ENCODE data around the gene LRP3. TPM values are rescaled to one million over a fixed set of nuclear protein-coding genes. Genes with fewer than 3 reads are reported as not detected.

Gene LRP3
- total RNA-seq, 1 experiment from 2014 or later = 29.0 TPM

DNA sequence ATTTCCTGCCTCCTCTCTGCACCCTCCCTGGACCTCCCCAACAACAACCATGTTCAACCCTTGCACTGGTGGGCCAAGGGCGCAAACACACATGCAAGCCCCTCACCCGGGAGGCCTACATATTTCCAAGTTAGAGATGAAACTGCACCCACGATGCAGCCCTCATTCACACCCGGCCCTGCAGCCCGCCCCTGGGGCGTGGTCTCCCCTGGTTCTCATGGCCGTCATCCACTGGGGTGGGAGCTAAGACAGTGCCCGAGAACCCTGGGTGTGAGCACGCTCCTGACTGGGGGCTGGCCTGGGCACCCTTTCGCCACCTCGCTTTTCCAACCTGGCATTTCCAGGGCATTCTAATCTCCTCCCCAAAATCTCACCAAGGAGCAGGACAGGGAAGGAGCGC, 38.5 kb downstream of the LRP3 start:
- CTCF ChIA-PET = no interaction called here
- H3K27me3 ChIP-seq (ENCODE audit: insufficient read depth, low read length) = no peaks in the 10 kb centered on the region

DNA sequence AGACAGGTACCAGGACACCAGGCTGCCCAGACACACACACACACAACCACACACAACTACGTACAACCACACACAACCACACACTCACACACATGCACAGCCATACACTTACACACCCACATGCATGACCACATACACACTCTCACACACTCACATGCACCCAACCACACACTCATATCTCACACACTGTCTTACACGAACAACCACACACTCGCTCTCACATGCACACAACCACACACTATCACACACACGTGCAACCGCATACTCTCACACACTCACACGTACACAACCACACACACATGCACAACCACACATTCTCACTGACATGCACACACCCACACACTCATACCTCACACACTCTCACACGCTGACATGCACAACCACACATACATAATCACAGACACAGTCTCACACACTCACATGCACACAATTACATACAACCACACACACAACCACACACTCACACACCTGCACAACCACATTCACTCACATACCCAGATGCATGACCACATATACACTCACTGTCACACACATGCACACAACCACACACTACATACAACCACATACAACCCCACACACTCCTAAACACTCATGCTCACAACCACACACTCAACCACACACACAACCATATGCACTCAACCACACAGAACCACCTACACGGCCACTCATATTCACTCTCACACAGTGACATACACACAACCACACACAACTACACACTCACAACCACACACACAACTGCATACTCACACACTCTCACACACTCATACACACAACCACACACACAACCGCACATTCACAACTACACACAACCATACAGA, 39.1 kb downstream of the LRP3 start:
- no peak overlapping the region for H3K4me3 ChIP-seq (replicated peaks in 1 of 2; ENCODE audit: low read depth in 1 of 2, low read length in 2 of 2)
- H3K9me3 ChIP-seq (ENCODE audit: control insufficient read depth in 1 of 2, insufficient read depth in 1 of 2, low read depth in 1 of 2, low read length in 2 of 2) = no peaks in the 10 kb centered on the region; a peak in 1 of 4 replicates
- no peak overlapping the region for H3K4me2 ChIP-seq (ENCODE audit: low read length)
- no peak overlapping the region for H2AFZ ChIP-seq (ENCODE audit: low read depth, low read length, poor library complexity, severe bottlenecking)
- ATAC-seq = no peak
- no peaks in the 10 kb centered on the region for H3K36me3 ChIP-seq (ENCODE audit: control insufficient read depth in 1 of 2, insufficient read depth in 2 of 2, low read length in 2 of 2)
- RAD21 ChIA-PET (ENCODE audit: low non-redundant PET in 1 of 2, low total read pairs in 2 of 2, uncharacterized antibody in 2 of 2, unreplicated experiment in 2 of 2) = no interaction called here
- no peaks in the 10 kb centered on the region for H3K79me2 ChIP-seq (ENCODE audit: insufficient read depth, low read length)
- intact Hi-C loops (cut with micrococcal nuclease) = no loop called here
- POLR2A ChIA-PET = no interaction called here
- H4K20me1 ChIP-seq (ENCODE audit: insufficient read depth) = no peaks in the 10 kb centered on the region
- CTCF ChIA-PET = no interaction called here
- H3K9ac ChIP-seq (ENCODE audit: low read length) = no peak overlapping the region
- TF ChIP-seq, protein P1, sequence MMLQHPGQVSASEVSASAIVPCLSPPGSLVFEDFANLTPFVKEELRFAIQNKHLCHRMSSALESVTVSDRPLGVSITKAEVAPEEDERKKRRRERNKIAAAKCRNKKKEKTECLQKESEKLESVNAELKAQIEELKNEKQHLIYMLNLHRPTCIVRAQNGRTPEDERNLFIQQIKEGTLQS (IDR thresholded peaks at IDR 0.05) = no peak
- TF ChIP-seq RAD21 (IDR thresholded peaks at IDR 0.05; ENCODE audit: low read depth) = no peak
- no peak for TF ChIP-seq SP1 (IDR thresholded peaks at IDR 0.05; ENCODE audit: low read depth)
- no peak for TF ChIP-seq EZH2phosphoT487 (IDR thresholded peaks at IDR 0.05; ENCODE audit: borderline replicate concordance)
- TF ChIP-seq JUND (IDR thresholded peaks at IDR 0.05) = no peak
- no peak for TF ChIP-seq YY1 (IDR thresholded peaks at IDR 0.05; ENCODE audit: extremely low read depth, insufficient replicate concordance, low read depth, low read length)
- TF ChIP-seq SRF (IDR thresholded peaks at IDR 0.05; ENCODE audit: low read depth) = no peak
- no peak for TF ChIP-seq FOSL1 (IDR thresholded peaks at IDR 0.05; ENCODE audit: low read depth)
- TF ChIP-seq CBX3 (IDR thresholded peaks at IDR 0.05; ENCODE audit: low read depth) = no peak
- TF ChIP-seq, protein P2, sequence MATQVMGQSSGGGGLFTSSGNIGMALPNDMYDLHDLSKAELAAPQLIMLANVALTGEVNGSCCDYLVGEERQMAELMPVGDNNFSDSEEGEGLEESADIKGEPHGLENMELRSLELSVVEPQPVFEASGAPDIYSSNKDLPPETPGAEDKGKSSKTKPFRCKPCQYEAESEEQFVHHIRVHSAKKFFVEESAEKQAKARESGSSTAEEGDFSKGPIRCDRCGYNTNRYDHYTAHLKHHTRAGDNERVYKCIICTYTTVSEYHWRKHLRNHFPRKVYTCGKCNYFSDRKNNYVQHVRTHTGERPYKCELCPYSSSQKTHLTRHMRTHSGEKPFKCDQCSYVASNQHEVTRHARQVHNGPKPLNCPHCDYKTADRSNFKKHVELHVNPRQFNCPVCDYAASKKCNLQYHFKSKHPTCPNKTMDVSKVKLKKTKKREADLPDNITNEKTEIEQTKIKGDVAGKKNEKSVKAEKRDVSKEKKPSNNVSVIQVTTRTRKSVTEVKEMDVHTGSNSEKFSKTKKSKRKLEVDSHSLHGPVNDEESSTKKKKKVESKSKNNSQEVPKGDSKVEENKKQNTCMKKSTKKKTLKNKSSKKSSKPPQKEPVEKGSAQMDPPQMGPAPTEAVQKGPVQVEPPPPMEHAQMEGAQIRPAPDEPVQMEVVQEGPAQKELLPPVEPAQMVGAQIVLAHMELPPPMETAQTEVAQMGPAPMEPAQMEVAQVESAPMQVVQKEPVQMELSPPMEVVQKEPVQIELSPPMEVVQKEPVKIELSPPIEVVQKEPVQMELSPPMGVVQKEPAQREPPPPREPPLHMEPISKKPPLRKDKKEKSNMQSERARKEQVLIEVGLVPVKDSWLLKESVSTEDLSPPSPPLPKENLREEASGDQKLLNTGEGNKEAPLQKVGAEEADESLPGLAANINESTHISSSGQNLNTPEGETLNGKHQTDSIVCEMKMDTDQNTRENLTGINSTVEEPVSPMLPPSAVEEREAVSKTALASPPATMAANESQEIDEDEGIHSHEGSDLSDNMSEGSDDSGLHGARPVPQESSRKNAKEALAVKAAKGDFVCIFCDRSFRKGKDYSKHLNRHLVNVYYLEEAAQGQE (IDR thresholded peaks at IDR 0.05; ENCODE audit: low read depth) = no peak
- no peak for TF ChIP-seq EZH2 (IDR thresholded peaks at IDR 0.05)
- TF ChIP-seq ELF1 (IDR thresholded peaks at IDR 0.05; ENCODE audit: borderline replicate concordance, low read depth) = no peak
- TF ChIP-seq POLR2AphosphoS5 (IDR thresholded peaks at IDR 0.05; ENCODE audit: low read depth, low read length) = no peak
- TF ChIP-seq, protein P3, sequence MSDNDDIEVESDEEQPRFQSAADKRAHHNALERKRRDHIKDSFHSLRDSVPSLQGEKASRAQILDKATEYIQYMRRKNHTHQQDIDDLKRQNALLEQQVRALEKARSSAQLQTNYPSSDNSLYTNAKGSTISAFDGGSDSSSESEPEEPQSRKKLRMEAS (IDR thresholded peaks at IDR 0.05) = no peak
- TF ChIP-seq SIN3A (IDR thresholded peaks at IDR 0.05; ENCODE audit: low read depth) = no peak
- peaks cover 0 to 3% of the 10 kb centered on the region in 2 experiments; a peak in 1 of 4 replicates for H3K4me1 ChIP-seq (ENCODE audit: control insufficient read depth in 1 of 2, insufficient read depth in 2 of 2, low read length in 2 of 2)
- no peak for DNase-seq (ENCODE audit: low read depth, low spot score)
- BruUV-seq (replicated peaks) = no TSS peak
- H3K27me3 ChIP-seq (ENCODE audit: insufficient read depth, low read length) = no peaks in the 10 kb centered on the region
- H3K27ac ChIP-seq (ENCODE audit: low read depth, low read length) = no peak overlapping the region
- no peaks in the 10 kb centered on the region for H3K9me2 ChIP-seq (ENCODE audit: insufficient read depth)

More for the DNA sequence above, 38.5 kb downstream of the LRP3 start:
- H3K9ac ChIP-seq (ENCODE audit: low read length) = no peak overlapping the region
- H3K27ac ChIP-seq (ENCODE audit: low read depth, low read length) = no peak overlapping the region
- ChIA-PET POLR2A (no interaction called here), RAD21 (ENCODE audit: low non-redundant PET in 1 of 2, low total read pairs in 2 of 2, uncharacterized antibody in 2 of 2, unreplicated experiment in 2 of 2) (no interaction called here)
- intact Hi-C loops (cut with micrococcal nuclease) = no loop called here
- H3K4me1 ChIP-seq (ENCODE audit: control insufficient read depth in 1 of 2, insufficient read depth in 2 of 2, low read length in 2 of 2) = peaks cover 0 to 3% of the 10 kb centered on the region in 2 experiments; a peak in 1 of 4 replicates
- H2AFZ ChIP-seq (ENCODE audit: low read depth, low read length, poor library complexity, severe bottlenecking) = no peak overlapping the region
- H3K4me2 ChIP-seq (ENCODE audit: low read length) = no peak overlapping the region
- H3K9me3 ChIP-seq (ENCODE audit: control insufficient read depth in 1 of 2, insufficient read depth in 1 of 2, low read depth in 1 of 2, low read length in 2 of 2) = no peaks in the 10 kb centered on the region; a peak in 1 of 4 replicates
- H3K4me3 ChIP-seq (replicated peaks in 1 of 2; ENCODE audit: low read depth in 1 of 2, low read length in 2 of 2) = no peak overlapping the region
- H3K36me3 ChIP-seq (ENCODE audit: control insufficient read depth in 1 of 2, insufficient read depth in 2 of 2, low read length in 2 of 2) = no peaks in the 10 kb centered on the region
- ATAC-seq = no peak
- no peaks in the 10 kb centered on the region for H3K9me2 ChIP-seq (ENCODE audit: insufficient read depth)
- no peaks in the 10 kb centered on the region for H3K79me2 ChIP-seq (ENCODE audit: insufficient read depth, low read length)
- no peaks in the 10 kb centered on the region for H4K20me1 ChIP-seq (ENCODE audit: insufficient read depth)
- DNase-seq (ENCODE audit: low read depth, low spot score) = no peak
- no peak for TF ChIP-seq SRF (IDR thresholded peaks at IDR 0.05; ENCODE audit: low read depth)
- no peak for TF ChIP-seq CBX3 (IDR thresholded peaks at IDR 0.05; ENCODE audit: low read depth)
- TF ChIP-seq FOSL1 (IDR thresholded peaks at IDR 0.05; ENCODE audit: low read depth) = no peak
- TF ChIP-seq ZFX (IDR thresholded peaks at IDR 0.05) = no peak
- BruUV-seq (replicated peaks) = no TSS peak

Measured in HCT116 (cell line).